Naive thymus-derived CD4-positive, alpha-beta T cell (primary cell): ENCODE results near the gene ABCC5. TPM values are rescaled to one million over a fixed set of nuclear protein-coding genes. Genes with fewer than 3 reads are reported as not detected.
A peak's percentile ranks its signal among the peaks of the same experiment; 100 is the strongest.

Experiments
- ATAC-seq: fragments of 150-1000 bp; cut with Tn5 transposase; 2 replicates; pipeline ENCODE4 v1.10.0; 2021; ENCODE audit warnings: mild to moderate bottlenecking, moderate library complexity
- CTCF ChIA-PET: fragments of 350-600 bp; sonication (Branson Sonifier 250); formaldehyde crosslinking; loops from one replicate; lab custom pipeline; 2021; ENCODE audit warnings: antibody characterized with exemption; lab: Charles Lee
- POLR2A ChIA-PET: fragments of 350-600 bp; sonication (Branson Sonifier 250); formaldehyde crosslinking; loops from one replicate; lab custom pipeline; 2021; ENCODE audit warnings: antibody characterized with exemption, inconsistent platforms; lab: Charles Lee
- DNase-seq, 9 donors: peaks; one replicate each; pipeline versions ENCODE4 v3.0.0 to v3.0.0-alpha.2; 2020 to 2022; ENCODE audit warnings: mixed read lengths in 1 of 9
- H3K27ac ChIP-seq: one replicate; pipeline ENCODE4 v1.7.0; 2013; ENCODE audit warnings: mild to moderate bottlenecking, low read depth, low read length, moderate library complexity
- H3K27me3 ChIP-seq, 2 donors: one replicate each; pipeline ENCODE4 v1.7.0; 2013; ENCODE audit warnings: low read length in 2 of 2, mild to moderate bottlenecking in 2 of 2, moderate library complexity in 2 of 2; ENCODE audit not compliant: control insufficient read depth in 2 of 2, insufficient read depth in 2 of 2
- H3K36me3 ChIP-seq, 3 experiments: 1 replicate in 2 of 3; 2 replicates in 1 of 3; pipeline ENCODE4 v1.7.0; 2013; ENCODE audit warnings: low read length in 3 of 3, mild to moderate bottlenecking in 3 of 3, moderate library complexity in 1 of 3; ENCODE audit not compliant: insufficient read depth in 3 of 3, control insufficient read depth in 2 of 3
- H3K4me1 ChIP-seq, 2 donors: one replicate each; pipeline ENCODE4 v1.7.0; 2013; ENCODE audit warnings: low read length in 2 of 2, mild to moderate bottlenecking in 2 of 2, moderate library complexity in 1 of 2; ENCODE audit not compliant: control insufficient read depth in 2 of 2, insufficient read depth in 2 of 2
- H3K4me3 ChIP-seq: 2 replicates; pipeline ENCODE4 v1.7.0; 2013; ENCODE audit warnings: mild to moderate bottlenecking, low read length
- H3K9me3 ChIP-seq, 3 experiments: 1 replicate in 2 of 3; 2 replicates in 1 of 3; pipeline ENCODE4 v1.7.0; 2013; ENCODE audit warnings: low read length in 3 of 3; ENCODE audit not compliant: control insufficient read depth in 2 of 3
- H3K27ac Mint-ChIP-seq, 9 donors: one replicate each; pipeline ENCODE4 v1.8.0; 2020 to 2022; ENCODE audit warnings: mixed read lengths in 9 of 9, mild to moderate bottlenecking in 8 of 9, moderate library complexity in 5 of 9, inconsistent platforms in 2 of 9
- H3K27me3 Mint-ChIP-seq, 5 donors: one replicate each; pipeline ENCODE4 v1.8.0; 2021 to 2022; ENCODE audit warnings: mixed read lengths in 5 of 5, mild to moderate bottlenecking in 1 of 5
- H3K36me3 Mint-ChIP-seq, 5 donors: one replicate each; pipeline ENCODE4 v1.8.0; 2020 to 2022; ENCODE audit warnings: mixed read lengths in 5 of 5, mild to moderate bottlenecking in 3 of 5, inconsistent platforms in 1 of 5
- H3K4me1 Mint-ChIP-seq, 7 donors: one replicate each; pipeline ENCODE4 v1.8.0; 2020 to 2022; ENCODE audit warnings: mixed read lengths in 7 of 7, mild to moderate bottlenecking in 3 of 7, inconsistent platforms in 1 of 7
- H3K4me3 Mint-ChIP-seq, 10 donors: one replicate each; pipeline ENCODE4 v1.8.0; 2020 to 2022; ENCODE audit warnings: mild to moderate bottlenecking in 10 of 10, mixed read lengths in 10 of 10, moderate library complexity in 6 of 10, inconsistent platforms in 2 of 10
- H3K9me3 Mint-ChIP-seq, 11 donors: one replicate each; pipeline ENCODE4 v1.8.0; 2020 to 2022; ENCODE audit warnings: mixed read lengths in 11 of 11, mild to moderate bottlenecking in 4 of 11, inconsistent platforms in 1 of 11, moderate library complexity in 1 of 11
- intact Hi-C, 2 donors: fragments of 100-400 bp; cut with micrococcal nuclease; formaldehyde crosslinking; loops; one replicate each; pipeline ENCODE4 v1.15.1; 2023
- polyA plus RNA-seq, 2 donors: library from polyadenylated mRNA; unstranded; fragments of 300-500 nt; fragmentation: Illumina TruSeq; gene quantifications; one replicate each; pipeline ENCODE4 v1.2.3, GENCODE V29; 2021
- total RNA-seq, 6 experiments: library from RNA in 5 of 6; stranded (reverse) in 5 of 6; gene quantifications; 1 replicate in 5 of 6; 2 replicates in 1 of 6; pipeline ENCODE4 v1.2.3 and lab custom pipeline; 2021 to 2026

ABCC5 gene
- total and polyA plus RNA-seq, 7 experiments from 2014 or later: 8.6 to 50.4 (median 24.7) TPM

GRCh38 chr3:184018424-184018973, 815 bp upstream of the ABCC5 start:
- H3K4me1 ChIP-seq: peaks cover 8 to 14% of the 10 kb centered on the region in 2 donors
- H3K27ac ChIP-seq: peak overlapping the region; percentile 72
- CTCF ChIA-PET: interaction anchor here (1.1 to 1.2 kb wide), 3 partner anchors 33 to 134 kb away, joined by 3 to 6 read pairs (median 4); partner anchors contain the start of gene PARL
- Mint-ChIP-seq H3K9me3 (no peaks in the 10 kb centered on the region), H3K4me1 (peaks cover 11 to 33% (median 25%) of the 10 kb centered on the region in 7 donors), H3K27me3 (peaks cover 5 to 15% (median 12%) of the 10 kb centered on the region in 5 donors), H3K4me3 (peak overlapping the region; percentile 96 to 100 (median 99)), H3K27ac (peak overlapping the region in 8 of 9 donors; percentile 83 to 95 (median 92)), H3K36me3 (peaks cover 0 to 8% (median 4%) of the 10 kb centered on the region in 5 donors)
- no peaks in the 10 kb centered on the region for H3K27me3 ChIP-seq
- no peaks in the 10 kb centered on the region for H3K9me3 ChIP-seq
- intact Hi-C loops: loop anchor here (1.0 to 10.0 kb wide), 8 partner anchors 167 to 1224 kb away; partner anchors contain the start of genes KLHL24 (in 2 of the 2), ATP11B (in 1 of the 2), EEF1AKMT4 (in 1 of the 2) and MCCC1 (in 1 of the 2)
- ATAC-seq (no peak), DNase-seq (no peak)
- H3K36me3 ChIP-seq: peaks cover 0 to 4% (median 0%) of the 10 kb centered on the region in 3 experiments
- POLR2A ChIA-PET: interaction anchor here (0.6 to 1.5 kb wide), 4 partner anchors 19 to 168 kb away, joined by 3 to 10 read pairs (median 4); partner anchors contain the start of genes ABCF3 and EIF2B5
- peak overlapping the region; percentile 100 for H3K4me3 ChIP-seq

GRCh38 chr3:184016811-184017671, 643 bp downstream of the ABCC5 start:
- Histone ChIP-seq H3K4me1 (peaks cover 8 to 14% of the 10 kb centered on the region in 2 donors), H3K36me3 (peaks cover 0 to 10% (median 0%) of the 10 kb centered on the region in 3 experiments), H3K9me3 (no peaks in the 10 kb centered on the region), H3K27me3 (no peaks in the 10 kb centered on the region), H3K27ac (peak overlapping the region; percentile 72), H3K4me3 (peak overlapping the region; percentile 100)
- peak in 4 of 9 donors; percentile 7 to 80 (median 28) for DNase-seq
- peak overlapping the region; percentile 70 to 95 (median 91) for H3K27ac Mint-ChIP-seq
- intact Hi-C loops: loop anchor here (1.0 to 10.0 kb wide), 12 partner anchors 112 to 1222 kb away; partner anchors contain the start of genes AP2M1 (in 2 of the 2), EIF2B5 (in 2 of the 2), ATP11B (in 1 of the 2) and KLHL24 (in 1 of the 2)
- H3K36me3 Mint-ChIP-seq: peaks cover 0 to 14% (median 11%) of the 10 kb centered on the region in 5 donors
- H3K9me3 Mint-ChIP-seq: no peaks in the 10 kb centered on the region
- peak; percentile 81 for ATAC-seq
- H3K4me1 Mint-ChIP-seq: peaks cover 13 to 32% (median 28%) of the 10 kb centered on the region in 7 donors
- peak overlapping the region; percentile 96 to 100 (median 99) for H3K4me3 Mint-ChIP-seq
- CTCF ChIA-PET: interaction anchor here (0.7 to 1.2 kb wide), 4 partner anchors 13 to 132 kb away, joined by 4 to 6 read pairs (median 4); partner anchors contain the start of genes EIF2B5 and PARL
- POLR2A ChIA-PET: interaction anchor here (0.5 to 1.5 kb wide), 2 partner anchors 118 to 283 kb away, joined by 3 to 5 read pairs; partner anchors contain the start of gene EIF2B5
- peaks cover 5 to 15% (median 9%) of the 10 kb centered on the region in 5 donors for H3K27me3 Mint-ChIP-seq

GRCh38 chr3:184016169-184016570, 1.5 kb downstream of the ABCC5 start:
- H3K27ac ChIP-seq: no peak overlapping the region
- POLR2A ChIA-PET: interaction anchor here (0.5 kb wide), 1 partner anchor 284 kb away, joined by 3 read pairs; no protein-coding TSS in a partner anchor

GRCh38 chr3:184015381-184016019, 2.2 kb downstream of the ABCC5 start:
- H3K9me3 ChIP-seq: no peaks in the 10 kb centered on the region
- Mint-ChIP-seq H3K4me1 (peaks cover 13 to 32% (median 24%) of the 10 kb centered on the region in 7 donors), H3K27me3 (peaks cover under 1 to 10% (median 5%) of the 10 kb centered on the region in 5 donors), H3K9me3 (no peaks in the 10 kb centered on the region), H3K27ac (peak overlapping the region in 1 of 9 donors; percentile 32), H3K4me3 (peak overlapping the region in 8 of 10 donors; percentile 32 to 100 (median 97)), H3K36me3 (peaks cover 2 to 25% (median 16%) of the 10 kb centered on the region in 5 donors)
- DNase-seq (no peak), ATAC-seq (no peak)
- CTCF ChIA-PET: interaction anchor here (0.6 to 1.1 kb wide), 4 partner anchors 17 to 193 kb away, joined by 3 to 6 read pairs (median 3); partner anchors contain the start of gene ABCF3
- no peak overlapping the region for H3K27ac ChIP-seq
- no peaks in the 10 kb centered on the region for H3K27me3 ChIP-seq
- intact Hi-C loops: loop anchor here (2.0 to 10.0 kb wide), 5 partner anchors 111 to 1221 kb away; partner anchors contain the start of genes ATP11B (in 1 of the 2), KLHL24 (in 1 of the 2), MCCC1 (in 1 of the 2) and VPS8 (in 1 of the 2)
- peaks cover 8 to 14% of the 10 kb centered on the region in 2 donors for H3K4me1 ChIP-seq
- H3K36me3 ChIP-seq: peaks cover 0 to 19% (median 0%) of the 10 kb centered on the region in 3 experiments
- H3K4me3 ChIP-seq: no peak overlapping the region
- POLR2A ChIA-PET: interaction anchor here (1.5 kb wide), 1 partner anchor 160 kb away, joined by 3 read pairs; no protein-coding TSS in a partner anchor

More at GRCh38 chr3:184016169-184016570, 1.5 kb downstream of the ABCC5 start:
- Histone ChIP-seq H3K4me1 (peaks cover 8 to 14% of the 10 kb centered on the region in 2 donors), H3K27me3 (no peaks in the 10 kb centered on the region), H3K4me3 (no peak overlapping the region), H3K36me3 (peaks cover 0 to 16% (median 0%) of the 10 kb centered on the region in 3 experiments), H3K9me3 (no peaks in the 10 kb centered on the region)
- Mint-ChIP-seq H3K36me3 (peaks cover 2 to 18% (median 12%) of the 10 kb centered on the region in 5 donors), H3K4me3 (peak overlapping the region; percentile 74 to 100 (median 98)), H3K27ac (peak overlapping the region in 6 of 9 donors; percentile 6 to 71 (median 30)), H3K9me3 (no peaks in the 10 kb centered on the region), H3K27me3 (peaks cover 5 to 12% (median 9%) of the 10 kb centered on the region in 5 donors), H3K4me1 (peaks cover 13 to 32% (median 24%) of the 10 kb centered on the region in 7 donors)
- CTCF ChIA-PET: interaction anchor here (0.6 kb wide), 1 partner anchor 1838 kb away, joined by 3 read pairs; no protein-coding TSS in a partner anchor
- intact Hi-C loops: loop anchor here (2.0 to 10.0 kb wide), 5 partner anchors 111 to 1221 kb away; partner anchors contain the start of genes ATP11B (in 1 of the 2), KLHL24 (in 1 of the 2), MCCC1 (in 1 of the 2) and VPS8 (in 1 of the 2)
- no peak for ATAC-seq
- DNase-seq: no peak

- ChIA-PET CTCF (no interaction called here), POLR2A (no interaction called here)
- no peak overlapping the region for H3K4me3 ChIP-seq
- H3K9me3 Mint-ChIP-seq: no peaks in the 10 kb centered on the region
- intact Hi-C loops: loop anchor here in 1 of 2 donors (10.0 kb wide), 1 partner anchor 1217 kb away; the partner anchor contains the start of gene ATP11B
- H3K36me3 ChIP-seq: peaks cover 0 to 15% (median 0%) of the 10 kb centered on the region in 3 experiments
- no peak for DNase-seq
- H3K27ac ChIP-seq: no peak overlapping the region
- H3K9me3 ChIP-seq: no peaks in the 10 kb centered on the region
- peaks cover 8 to 20% (median 16%) of the 10 kb centered on the region in 7 donors for H3K4me1 Mint-ChIP-seq
- no peaks in the 10 kb centered on the region for H3K27me3 Mint-ChIP-seq
- H3K4me3 Mint-ChIP-seq: no peak overlapping the region
- H3K27ac Mint-ChIP-seq: peak overlapping the region in 1 of 9 donors; percentile 40
- no peaks in the 10 kb centered on the region for H3K27me3 ChIP-seq
- ATAC-seq: no peak
- peaks cover 2 to 38% (median 18%) of the 10 kb centered on the region in 5 donors for H3K36me3 Mint-ChIP-seq
- H3K4me1 ChIP-seq: peaks cover 7% of the 10 kb centered on the region in 2 donors
Observed at GRCh38 chr3:184011937-184012889, 5.5 kb downstream of the ABCC5 start.
